Effector memory CD8-positive, alpha-beta T cell (primary cell): ENCODE results near the gene ANP32A.
A peak's percentile ranks its signal among the peaks of the same experiment; 100 is the strongest.

ENCODE experiments used
- ATAC-seq: fragments of 150-1000 bp; cut with Tn5 transposase; replicated peaks from 2 replicates; pipeline ENCODE4 v1.10.0; 2021; ENCODE audit warnings: mild to moderate bottlenecking, moderate library complexity
- DNase-seq, 3 experiments: peaks; one replicate each; pipeline ENCODE4 v3.0.0; 2021
- H3K27ac Mint-ChIP-seq, 2 donors: one replicate each; pipeline ENCODE4 v1.8.0; 2022; ENCODE audit warnings: mild to moderate bottlenecking in 2 of 2, mixed read lengths in 2 of 2, moderate library complexity in 2 of 2
- H3K27me3 Mint-ChIP-seq, 2 donors: one replicate each; pipeline ENCODE4 v1.8.0; 2022; ENCODE audit warnings: mixed read lengths in 2 of 2
- H3K36me3 Mint-ChIP-seq: one replicate; pipeline ENCODE4 v1.8.0; 2022; ENCODE audit warnings: mild to moderate bottlenecking, moderate library complexity, mixed read lengths; ENCODE audit not compliant: insufficient read depth
- H3K4me1 Mint-ChIP-seq, 2 donors: one replicate each; pipeline ENCODE4 v1.8.0; 2022; ENCODE audit warnings: low read depth in 2 of 2, mixed read lengths in 2 of 2
- H3K4me3 Mint-ChIP-seq, 2 donors: one replicate each; pipeline ENCODE4 v1.8.0; 2022; ENCODE audit warnings: mild to moderate bottlenecking in 2 of 2, mixed read lengths in 2 of 2, moderate library complexity in 2 of 2
- H3K9me3 Mint-ChIP-seq, 2 donors: one replicate each; pipeline ENCODE4 v1.8.0; 2022; ENCODE audit warnings: mixed read lengths in 2 of 2

The ANP32A gene

GRCh38 chr15:68817304-68818065 lies 3.2 kb downstream of the ANP32A start:
- ATAC-seq (peak; percentile 50), DNase-seq (peak; percentile 59 to 67 (median 61))
- H3K9me3 Mint-ChIP-seq = no peaks in the 10 kb centered on the region
- H3K27me3 Mint-ChIP-seq = no peaks in the 10 kb centered on the region
- peak overlapping the region; percentile 95 to 98 for H3K27ac Mint-ChIP-seq
- peak overlapping the region; percentile 99 to 100 for H3K4me3 Mint-ChIP-seq
- H3K36me3 Mint-ChIP-seq = peaks cover 31% of the 10 kb centered on the region
- H3K4me1 Mint-ChIP-seq = peaks cover 43 to 49% of the 10 kb centered on the region in 2 donors

- Mint-ChIP-seq H3K4me3 (peak overlapping the region; percentile 99 to 100), H3K27me3 (no peaks in the 10 kb centered on the region), H3K27ac (peak overlapping the region; percentile 95 to 98), H3K4me1 (peaks cover 44 to 48% of the 10 kb centered on the region in 2 donors), H3K36me3 (peaks cover 31% of the 10 kb centered on the region), H3K9me3 (no peaks in the 10 kb centered on the region)
- no peak for DNase-seq
- no peak for ATAC-seq
These were observed 3.8 kb downstream of the ANP32A start for GRCh38 chr15:68816795-68817303.

- no peak for ATAC-seq
- H3K27me3 Mint-ChIP-seq = no peaks in the 10 kb centered on the region
- H3K27ac Mint-ChIP-seq = peak overlapping the region; percentile 95 to 98
- H3K4me1 Mint-ChIP-seq = peaks cover 44 to 45% of the 10 kb centered on the region in 2 donors
- no peak for DNase-seq
- peak overlapping the region; percentile 99 to 100 for H3K4me3 Mint-ChIP-seq
- no peaks in the 10 kb centered on the region for H3K9me3 Mint-ChIP-seq
- H3K36me3 Mint-ChIP-seq = peaks cover 25% of the 10 kb centered on the region
These were observed 4.5 kb downstream of the ANP32A start for GRCh38 chr15:68816158-68816557.

- DNase-seq (no peak), ATAC-seq (no peak)
- H3K27ac Mint-ChIP-seq = peak overlapping the region in 1 of 2 donors; percentile 95
- H3K4me3 Mint-ChIP-seq = peak overlapping the region in 1 of 2 donors; percentile 100
- H3K4me1 Mint-ChIP-seq = peaks cover 48 to 51% of the 10 kb centered on the region in 2 donors
- no peaks in the 10 kb centered on the region for H3K27me3 Mint-ChIP-seq
- no peaks in the 10 kb centered on the region for H3K9me3 Mint-ChIP-seq
- H3K36me3 Mint-ChIP-seq = peaks cover 21% of the 10 kb centered on the region
These were observed 5.1 kb downstream of the ANP32A start for GRCh38 chr15:68815598-68815997.

- ATAC-seq (no peak), DNase-seq (no peak)
- no peaks in the 10 kb centered on the region for H3K9me3 Mint-ChIP-seq
- H3K4me1 Mint-ChIP-seq = peaks cover 58 to 61% of the 10 kb centered on the region in 2 donors
- H3K27me3 Mint-ChIP-seq = no peaks in the 10 kb centered on the region
- H3K4me3 Mint-ChIP-seq = no peak overlapping the region
- peak overlapping the region; percentile 68 to 69 for H3K27ac Mint-ChIP-seq
- H3K36me3 Mint-ChIP-seq = peaks cover 11% of the 10 kb centered on the region
These were observed 6.1 kb downstream of the ANP32A start for GRCh38 chr15:68814596-68814995.

GRCh38 chr15:68812597-68813431 lies 7.9 kb downstream of the ANP32A start:
- DNase-seq (no peak), ATAC-seq (no peak)
- Mint-ChIP-seq H3K4me1 (peaks cover 72 to 78% of the 10 kb centered on the region in 2 donors), H3K27me3 (no peaks in the 10 kb centered on the region), H3K4me3 (no peak overlapping the region), H3K27ac (peak overlapping the region; percentile 5 to 40), H3K9me3 (no peaks in the 10 kb centered on the region), H3K36me3 (peaks cover 8% of the 10 kb centered on the region)

GRCh38 chr15:68812069-68812468 lies 8.6 kb downstream of the ANP32A start:
- DNase-seq (no peak), ATAC-seq (no peak)
- no peaks in the 10 kb centered on the region for H3K27me3 Mint-ChIP-seq
- no peak overlapping the region for H3K4me3 Mint-ChIP-seq
- H3K4me1 Mint-ChIP-seq = peaks cover 74 to 76% of the 10 kb centered on the region in 2 donors
- H3K9me3 Mint-ChIP-seq = no peaks in the 10 kb centered on the region
- H3K36me3 Mint-ChIP-seq = peaks cover 2% of the 10 kb centered on the region
- peak overlapping the region in 1 of 2 donors; percentile 5 for H3K27ac Mint-ChIP-seq

GRCh38 chr15:68809517-68809916 lies 11.2 kb downstream of the ANP32A start:
- H3K4me3 Mint-ChIP-seq = peak overlapping the region; percentile 1 to 49
- ATAC-seq (peak; percentile 59), DNase-seq (no peak)
- no peaks in the 10 kb centered on the region for H3K9me3 Mint-ChIP-seq
- H3K27me3 Mint-ChIP-seq = no peaks in the 10 kb centered on the region
- H3K4me1 Mint-ChIP-seq = peaks cover 68 to 78% of the 10 kb centered on the region in 2 donors
- H3K36me3 Mint-ChIP-seq = peaks cover 7% of the 10 kb centered on the region
- peak overlapping the region; percentile 5 to 11 for H3K27ac Mint-ChIP-seq

- ATAC-seq (no peak), DNase-seq (no peak)
- Mint-ChIP-seq H3K4me3 (peak overlapping the region; percentile 28 to 33), H3K27me3 (no peaks in the 10 kb centered on the region), H3K4me1 (peaks cover 71 to 82% of the 10 kb centered on the region in 2 donors), H3K27ac (peak overlapping the region; percentile 5 to 11), H3K36me3 (peaks cover 9% of the 10 kb centered on the region), H3K9me3 (no peaks in the 10 kb centered on the region)
These were observed 11.9 kb downstream of the ANP32A start for GRCh38 chr15:68808770-68809169.

- no peaks in the 10 kb centered on the region for H3K27me3 Mint-ChIP-seq
- H3K27ac Mint-ChIP-seq = peak overlapping the region; percentile 5 to 11
- H3K4me3 Mint-ChIP-seq = no peak overlapping the region
- ATAC-seq = no peak
- H3K4me1 Mint-ChIP-seq = peaks cover 68 to 75% of the 10 kb centered on the region in 2 donors
- DNase-seq = no peak
- H3K36me3 Mint-ChIP-seq = peaks cover 10% of the 10 kb centered on the region
- no peaks in the 10 kb centered on the region for H3K9me3 Mint-ChIP-seq
These were observed 12.6 kb downstream of the ANP32A start for GRCh38 chr15:68808091-68808490.

- ATAC-seq (no peak), DNase-seq (no peak)
- Mint-ChIP-seq H3K27me3 (no peaks in the 10 kb centered on the region), H3K9me3 (no peaks in the 10 kb centered on the region), H3K4me3 (peak overlapping the region in 1 of 2 donors; percentile 40), H3K36me3 (peaks cover 18% of the 10 kb centered on the region), H3K4me1 (peaks cover 69 to 72% of the 10 kb centered on the region in 2 donors), H3K27ac (peak overlapping the region; percentile 62 to 81)
These were observed 13.4 kb downstream of the ANP32A start for GRCh38 chr15:68807249-68807648.

- Mint-ChIP-seq H3K4me1 (peaks cover 74 to 75% of the 10 kb centered on the region in 2 donors), H3K9me3 (no peaks in the 10 kb centered on the region), H3K36me3 (peaks cover 18% of the 10 kb centered on the region), H3K27me3 (no peaks in the 10 kb centered on the region), H3K4me3 (peak overlapping the region in 1 of 2 donors; percentile 40), H3K27ac (peak overlapping the region; percentile 62 to 81)
- ATAC-seq (no peak), DNase-seq (no peak)
These were observed 14.3 kb downstream of the ANP32A start for GRCh38 chr15:68806220-68807060.

GRCh38 chr15:68802373-68802772 lies 18.3 kb downstream of the ANP32A start:
- no peak for ATAC-seq
- DNase-seq = no peak
- Mint-ChIP-seq H3K4me1 (peaks cover 62 to 76% of the 10 kb centered on the region in 2 donors), H3K36me3 (peaks cover 18% of the 10 kb centered on the region), H3K9me3 (no peaks in the 10 kb centered on the region), H3K4me3 (no peak overlapping the region), H3K27ac (peak overlapping the region in 1 of 2 donors; percentile 56), H3K27me3 (no peaks in the 10 kb centered on the region)
